ENCODE measurements around the gene TFRC.

The TFRC gene

DNA sequence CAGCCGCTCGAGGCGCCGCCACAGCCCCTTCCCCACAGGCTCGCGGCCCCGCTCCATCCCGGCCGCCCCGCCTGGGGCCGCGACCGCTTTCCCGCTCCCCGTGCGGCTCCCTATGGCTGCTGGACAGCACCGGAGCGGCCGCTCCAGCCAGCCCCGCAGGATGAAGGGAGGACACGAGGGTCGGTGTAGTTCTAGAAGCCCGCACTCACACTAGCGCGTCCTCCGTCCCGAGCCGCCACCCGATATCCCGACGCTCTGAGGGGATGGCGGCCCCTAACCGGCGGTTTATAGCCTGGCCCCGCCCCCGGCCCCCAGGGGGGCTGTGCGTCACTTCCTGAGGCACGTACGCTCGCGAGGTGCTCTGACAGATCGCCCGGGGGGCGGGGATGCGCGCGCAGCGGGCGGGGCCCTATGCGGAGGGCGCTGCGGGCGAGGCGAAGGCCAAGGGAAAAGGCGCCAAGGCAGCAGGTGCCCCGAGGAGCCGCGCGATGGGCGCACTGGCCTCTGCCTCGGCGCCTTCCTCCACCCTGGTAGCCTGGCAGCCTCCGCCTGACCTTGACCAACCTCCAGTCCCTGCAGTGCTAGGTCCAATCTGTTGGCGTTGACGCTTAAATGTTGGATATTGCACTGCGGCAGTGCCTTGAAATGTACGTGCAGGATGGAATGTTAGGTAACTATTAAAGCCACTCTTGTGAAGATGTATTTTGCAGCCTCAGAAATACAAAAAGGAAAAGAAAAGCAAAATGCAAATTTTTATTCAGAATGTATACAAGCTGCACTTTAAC, at the start of gene TFRC:
Gene TFRC (minus strand): TSS at position 257 of the 785 bp plus-strand sequence. CDS start 4,991 bp downstream, outside the sequence.
- H3K4me1 ChIP-seq (ENCODE audit: control insufficient read depth, insufficient read depth, low read length) = peaks cover 9% of the 10 kb centered on the region
- peak within 1 kb of the TSS; percentile 93 for H3K27ac ChIP-seq (ENCODE audit: low read depth, low read length)
- no peaks in the 10 kb centered on the region for H3K36me3 ChIP-seq (ENCODE audit: control insufficient read depth, insufficient read depth, low read length)
- peak within 1 kb of the TSS; percentile 81 for H3K9ac ChIP-seq (ENCODE audit: low read length)
- H3K27me3 ChIP-seq (ENCODE audit: control insufficient read depth, insufficient read depth, low read length) = no peaks in the 10 kb centered on the region
- peak within 1 kb of the TSS; percentile 79 for H3K4me3 ChIP-seq (ENCODE audit: low read length)

DNA sequence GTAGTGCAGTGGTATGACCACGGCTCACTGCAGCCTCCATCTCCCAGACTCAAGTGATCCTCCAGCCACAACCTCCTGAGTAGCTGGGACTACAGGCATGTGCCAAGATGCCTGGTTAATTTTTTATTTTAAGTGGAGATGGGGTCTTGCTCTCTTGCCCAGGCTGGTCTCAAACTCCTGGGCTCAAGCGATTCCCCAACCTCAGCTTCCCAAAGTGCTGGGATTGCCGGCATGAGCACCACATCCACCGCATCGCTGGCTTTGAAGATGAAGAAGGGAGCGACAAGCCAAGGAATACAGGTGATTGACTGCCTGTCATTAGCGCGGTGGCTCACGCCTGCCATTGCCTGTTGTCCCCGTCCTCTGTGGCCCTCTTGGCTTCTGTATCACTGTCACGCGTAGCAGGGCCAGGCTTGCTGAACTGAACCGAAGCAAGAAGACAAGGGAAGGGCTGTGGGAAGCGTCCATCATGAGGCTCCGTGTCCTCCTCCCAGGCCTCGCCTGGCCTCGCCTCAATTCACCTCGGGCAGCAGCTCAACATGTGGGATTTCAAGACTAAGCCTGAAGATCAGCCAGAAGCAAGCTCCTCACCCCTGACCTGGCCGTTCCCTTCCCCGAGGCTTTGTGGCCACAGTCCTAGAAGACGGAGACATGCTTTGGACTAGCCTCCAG, 46.4 kb upstream of the TFRC start:
- H3K4me1 ChIP-seq (ENCODE audit: control insufficient read depth, insufficient read depth, low read length) = no peaks in the 10 kb centered on the region
- H3K9ac ChIP-seq (ENCODE audit: low read length) = no peak overlapping the region
- no peaks in the 10 kb centered on the region for H3K27me3 ChIP-seq (ENCODE audit: control insufficient read depth, insufficient read depth, low read length)

DNA sequence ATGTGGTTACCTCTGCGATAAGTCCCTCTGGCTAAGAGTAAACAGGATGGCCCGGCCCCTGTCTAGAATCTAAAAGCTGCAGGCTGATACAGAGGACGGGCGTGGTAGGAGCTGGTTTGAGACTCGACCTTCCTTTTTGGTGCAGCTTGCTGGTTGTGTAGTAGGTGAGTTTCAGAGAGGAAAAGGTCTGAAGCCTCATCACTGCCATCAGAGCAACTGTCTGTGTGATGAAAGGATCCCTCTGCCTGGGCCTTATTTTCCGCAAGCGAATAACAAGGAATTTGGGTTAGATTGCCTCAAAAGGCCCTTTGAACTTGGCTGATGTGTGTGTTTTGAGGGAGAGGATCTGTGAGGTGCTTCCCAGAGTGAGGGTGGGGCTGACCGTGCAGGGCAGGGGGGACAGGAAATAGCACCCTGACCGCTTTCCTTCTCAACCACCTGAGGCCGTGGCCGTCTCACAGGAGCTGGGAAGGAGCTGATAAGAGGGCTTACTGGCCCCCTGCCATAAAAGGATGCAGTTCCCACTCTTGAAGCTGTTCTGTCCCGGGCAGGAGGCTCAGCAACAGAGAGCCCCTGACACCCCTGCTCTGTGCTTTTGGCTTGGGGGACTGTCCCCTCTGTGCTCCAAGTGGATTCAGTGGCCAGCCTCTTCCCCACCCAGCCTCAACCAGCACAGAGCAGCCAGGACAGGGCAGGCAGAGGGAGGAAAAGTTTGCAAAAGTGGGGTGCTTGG, 45.6 kb upstream of the TFRC start:
- no peak overlapping the region for H3K4me3 ChIP-seq (ENCODE audit: low read length)
- H3K4me1 ChIP-seq (ENCODE audit: control insufficient read depth, insufficient read depth, low read length) = no peaks in the 10 kb centered on the region
- H3K27ac ChIP-seq (ENCODE audit: low read depth, low read length) = no peak overlapping the region
- H3K36me3 ChIP-seq (ENCODE audit: control insufficient read depth, insufficient read depth, low read length) = no peaks in the 10 kb centered on the region
- H3K9ac ChIP-seq (ENCODE audit: low read length) = no peak overlapping the region
- no peaks in the 10 kb centered on the region for H3K27me3 ChIP-seq (ENCODE audit: control insufficient read depth, insufficient read depth, low read length)

More for the DNA sequence above, 46.4 kb upstream of the TFRC start:
- Histone ChIP-seq H3K27ac (ENCODE audit: low read depth, low read length) (no peak overlapping the region), H3K4me3 (ENCODE audit: low read length) (no peak overlapping the region), H3K36me3 (ENCODE audit: control insufficient read depth, insufficient read depth, low read length) (no peaks in the 10 kb centered on the region)

DNA sequence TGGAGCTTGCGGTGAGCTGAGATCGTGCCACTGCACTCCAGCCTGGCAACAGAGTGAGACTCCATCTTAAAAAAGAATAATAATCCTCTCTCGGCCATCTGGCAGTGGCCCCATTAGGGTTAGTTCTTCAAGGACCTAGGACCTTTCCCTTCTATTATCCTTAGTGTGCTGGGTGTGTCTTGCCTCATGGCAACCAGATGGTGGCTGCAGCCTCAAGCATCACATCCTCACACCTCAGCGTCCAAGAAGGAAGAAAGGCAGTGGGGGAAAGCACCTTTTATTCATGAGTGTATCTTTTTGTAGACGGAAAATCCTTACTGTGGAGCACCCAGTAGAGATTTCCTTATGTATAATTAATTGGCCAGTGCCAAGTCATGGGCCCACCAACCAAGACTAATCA, 42.7 kb upstream of the TFRC start:
- Histone ChIP-seq H3K36me3 (ENCODE audit: control insufficient read depth, insufficient read depth, low read length) (no peaks in the 10 kb centered on the region), H3K27me3 (ENCODE audit: control insufficient read depth, insufficient read depth, low read length) (no peaks in the 10 kb centered on the region), H3K27ac (ENCODE audit: low read depth, low read length) (no peak overlapping the region), H3K9ac (ENCODE audit: low read length) (no peak overlapping the region), H3K4me3 (ENCODE audit: low read length) (no peak overlapping the region), H3K4me1 (ENCODE audit: control insufficient read depth, insufficient read depth, low read length) (no peaks in the 10 kb centered on the region)

DNA sequence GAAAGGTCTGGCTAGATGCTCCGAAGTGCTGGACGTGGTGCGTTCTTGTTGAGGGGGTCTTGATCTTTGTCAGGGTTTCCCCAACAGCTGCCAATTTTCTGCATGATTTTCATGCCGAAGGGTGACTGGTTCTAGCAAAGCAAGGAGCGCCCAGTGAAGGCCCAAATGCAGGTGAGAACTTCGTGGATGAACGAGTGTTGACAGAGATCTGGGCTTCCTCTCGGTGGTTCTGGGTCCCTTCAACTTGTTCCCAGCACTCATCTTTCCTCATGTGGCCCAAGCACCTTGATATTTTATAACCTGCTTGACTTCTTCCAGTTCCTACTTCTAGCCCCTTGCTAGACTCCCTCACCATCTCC, 40.8 kb upstream of the TFRC start:
- no peak overlapping the region for H3K4me3 ChIP-seq (ENCODE audit: low read length)
- H3K4me1 ChIP-seq (ENCODE audit: control insufficient read depth, insufficient read depth, low read length) = no peaks in the 10 kb centered on the region
- no peaks in the 10 kb centered on the region for H3K27me3 ChIP-seq (ENCODE audit: control insufficient read depth, insufficient read depth, low read length)
- H3K27ac ChIP-seq (ENCODE audit: low read depth, low read length) = no peak overlapping the region
- H3K36me3 ChIP-seq (ENCODE audit: control insufficient read depth, insufficient read depth, low read length) = no peaks in the 10 kb centered on the region
- H3K9ac ChIP-seq (ENCODE audit: low read length) = no peak overlapping the region

DNA sequence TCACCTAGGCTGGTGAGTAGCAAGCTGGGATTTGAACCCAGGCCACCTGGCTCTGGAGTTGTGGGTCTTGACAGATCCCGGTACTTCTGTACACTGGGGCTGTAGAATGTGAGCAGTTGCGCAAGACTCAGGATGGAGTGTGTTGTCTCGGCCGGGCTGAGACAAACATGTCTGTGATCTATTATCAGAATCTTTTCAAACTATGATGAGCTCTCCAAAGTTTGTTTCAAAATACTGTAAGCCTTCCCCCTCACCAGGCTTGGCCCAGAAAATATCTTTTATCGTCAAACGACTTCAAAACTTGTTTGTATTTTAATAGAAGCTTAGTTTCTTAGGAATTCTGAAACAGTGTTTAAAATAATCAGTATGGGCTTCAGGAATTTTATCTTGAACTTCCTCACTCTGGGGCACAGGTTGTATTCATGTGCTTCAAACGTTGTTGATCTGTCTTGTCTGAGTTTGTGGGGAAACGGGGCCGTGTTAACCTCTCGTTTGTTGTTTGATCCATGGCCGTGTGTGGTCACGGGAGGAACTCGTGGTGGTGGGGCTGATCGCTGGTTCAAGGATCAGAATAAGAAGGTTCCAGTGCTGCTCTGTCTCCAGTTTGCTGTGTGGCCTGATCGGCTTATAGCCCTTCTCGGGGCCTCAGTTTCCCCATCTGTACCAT, 40.3 kb upstream of the TFRC start:
- Histone ChIP-seq H3K4me3 (ENCODE audit: low read length) (no peak overlapping the region), H3K4me1 (ENCODE audit: control insufficient read depth, insufficient read depth, low read length) (no peaks in the 10 kb centered on the region), H3K27ac (ENCODE audit: low read depth, low read length) (no peak overlapping the region), H3K36me3 (ENCODE audit: control insufficient read depth, insufficient read depth, low read length) (no peaks in the 10 kb centered on the region), H3K27me3 (ENCODE audit: control insufficient read depth, insufficient read depth, low read length) (no peaks in the 10 kb centered on the region), H3K9ac (ENCODE audit: low read length) (no peak overlapping the region)

DNA sequence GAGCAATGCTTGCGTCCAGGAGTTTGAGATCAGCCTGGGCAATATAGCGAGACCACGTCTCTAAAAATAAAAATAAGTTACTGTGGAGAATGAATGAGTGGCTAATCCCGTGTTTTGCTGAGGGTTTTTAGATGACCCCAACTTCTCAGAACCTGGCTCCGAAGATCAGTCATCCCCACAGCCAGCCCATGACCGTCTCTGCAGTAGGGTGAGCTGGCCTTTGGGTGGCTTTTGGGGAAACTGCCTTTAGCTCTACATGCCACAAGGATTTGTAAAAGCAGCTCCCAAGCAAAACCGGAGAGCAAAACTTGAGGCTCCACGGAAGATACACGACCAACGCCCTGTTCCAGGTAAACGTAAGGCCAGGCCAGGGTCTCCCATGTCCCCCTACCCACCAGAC, 39.2 kb upstream of the TFRC start:
- Histone ChIP-seq H3K4me1 (ENCODE audit: control insufficient read depth, insufficient read depth, low read length) (no peaks in the 10 kb centered on the region), H3K36me3 (ENCODE audit: control insufficient read depth, insufficient read depth, low read length) (no peaks in the 10 kb centered on the region), H3K4me3 (ENCODE audit: low read length) (no peak overlapping the region), H3K9ac (ENCODE audit: low read length) (no peak overlapping the region), H3K27ac (ENCODE audit: low read depth, low read length) (no peak overlapping the region), H3K27me3 (ENCODE audit: control insufficient read depth, insufficient read depth, low read length) (no peaks in the 10 kb centered on the region)

DNA sequence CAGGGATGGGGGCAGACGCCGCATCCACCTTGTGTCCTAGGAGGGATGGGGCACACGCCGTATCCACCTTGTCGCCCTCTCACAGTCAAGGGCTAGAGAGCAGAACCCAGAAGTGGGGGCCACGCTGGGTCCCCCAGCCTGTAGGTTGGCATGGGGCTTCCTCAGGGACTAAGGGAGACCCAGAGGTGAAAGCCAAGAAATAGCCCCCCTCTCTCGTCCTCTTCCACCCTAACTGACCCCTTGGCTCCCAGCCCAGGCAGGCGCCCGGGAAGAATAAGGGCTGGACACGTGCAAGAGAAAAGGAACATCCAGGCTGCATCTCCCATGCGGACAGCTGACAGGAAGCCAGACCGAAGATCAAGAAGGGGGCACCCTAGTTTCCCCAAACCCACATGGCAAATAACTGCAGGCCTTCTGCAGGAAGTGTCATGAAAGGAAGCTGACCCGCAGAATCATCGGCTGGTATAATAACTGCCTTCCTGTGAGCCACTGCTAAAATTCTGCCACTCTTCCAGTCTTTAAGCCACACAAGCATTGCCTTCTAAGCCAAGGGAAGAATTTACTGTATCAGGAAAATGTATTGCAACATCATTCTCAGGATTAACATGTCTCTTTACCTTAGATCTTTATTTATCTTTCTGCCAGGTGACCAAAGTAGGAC, 38.5 kb upstream of the TFRC start:
- no peaks in the 10 kb centered on the region for H3K4me1 ChIP-seq (ENCODE audit: control insufficient read depth, insufficient read depth, low read length)
- H3K9ac ChIP-seq (ENCODE audit: low read length) = no peak overlapping the region
- H3K27ac ChIP-seq (ENCODE audit: low read depth, low read length) = no peak overlapping the region
- H3K36me3 ChIP-seq (ENCODE audit: control insufficient read depth, insufficient read depth, low read length) = no peaks in the 10 kb centered on the region
- no peaks in the 10 kb centered on the region for H3K27me3 ChIP-seq (ENCODE audit: control insufficient read depth, insufficient read depth, low read length)
- no peak overlapping the region for H3K4me3 ChIP-seq (ENCODE audit: low read length)

DNA sequence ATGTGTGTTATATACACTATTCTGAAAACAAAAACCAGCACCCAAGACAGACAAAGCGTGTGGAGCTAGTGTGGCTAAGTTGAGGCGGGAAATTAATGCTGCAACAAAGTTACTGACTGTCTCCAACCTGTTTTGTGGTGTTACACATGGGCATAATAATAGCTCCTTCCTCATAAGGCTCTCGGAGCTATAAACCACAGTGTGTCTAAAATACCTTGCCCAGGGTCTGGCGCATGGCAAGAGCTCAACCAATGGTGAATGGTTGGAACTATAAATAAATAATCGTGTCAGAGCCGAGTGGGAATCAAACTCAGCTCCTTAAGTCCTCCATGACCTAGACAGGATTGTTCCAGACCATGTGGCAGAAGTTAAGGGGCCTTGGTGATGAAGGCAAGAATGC, 35.9 kb upstream of the TFRC start:
- Histone ChIP-seq H3K9ac (ENCODE audit: low read length) (no peak overlapping the region), H3K27ac (ENCODE audit: low read depth, low read length) (no peak overlapping the region), H3K27me3 (ENCODE audit: control insufficient read depth, insufficient read depth, low read length) (no peaks in the 10 kb centered on the region)

DNA sequence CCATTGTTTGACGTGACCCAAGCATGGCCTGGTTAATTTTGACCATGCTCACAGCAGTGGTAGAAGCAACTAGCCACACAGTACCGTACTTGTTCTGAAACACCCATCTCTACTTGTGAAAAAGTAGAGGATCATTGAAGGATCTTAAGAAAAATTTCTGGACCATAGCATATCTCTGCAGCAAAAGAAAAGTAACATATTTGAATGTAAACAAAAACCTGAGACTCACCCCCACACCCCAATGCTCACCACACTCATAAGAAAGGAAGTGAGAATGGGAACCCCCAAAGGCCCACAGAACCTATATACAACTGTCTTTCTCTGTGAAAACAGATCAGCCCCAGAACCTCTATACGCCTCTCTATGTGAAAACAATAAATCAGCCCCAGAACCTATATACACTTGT, 33.8 kb upstream of the TFRC start:
- Histone ChIP-seq H3K9ac (ENCODE audit: low read length) (no peak overlapping the region), H3K27me3 (ENCODE audit: control insufficient read depth, insufficient read depth, low read length) (no peaks in the 10 kb centered on the region), H3K27ac (ENCODE audit: low read depth, low read length) (no peak overlapping the region), H3K36me3 (ENCODE audit: control insufficient read depth, insufficient read depth, low read length) (no peaks in the 10 kb centered on the region), H3K4me1 (ENCODE audit: control insufficient read depth, insufficient read depth, low read length) (no peaks in the 10 kb centered on the region), H3K4me3 (ENCODE audit: low read length) (no peak overlapping the region)

More for the DNA sequence above, 35.9 kb upstream of the TFRC start:
- Histone ChIP-seq H3K36me3 (ENCODE audit: control insufficient read depth, insufficient read depth, low read length) (no peaks in the 10 kb centered on the region), H3K4me1 (ENCODE audit: control insufficient read depth, insufficient read depth, low read length) (no peaks in the 10 kb centered on the region), H3K4me3 (ENCODE audit: low read length) (no peak overlapping the region)

DNA sequence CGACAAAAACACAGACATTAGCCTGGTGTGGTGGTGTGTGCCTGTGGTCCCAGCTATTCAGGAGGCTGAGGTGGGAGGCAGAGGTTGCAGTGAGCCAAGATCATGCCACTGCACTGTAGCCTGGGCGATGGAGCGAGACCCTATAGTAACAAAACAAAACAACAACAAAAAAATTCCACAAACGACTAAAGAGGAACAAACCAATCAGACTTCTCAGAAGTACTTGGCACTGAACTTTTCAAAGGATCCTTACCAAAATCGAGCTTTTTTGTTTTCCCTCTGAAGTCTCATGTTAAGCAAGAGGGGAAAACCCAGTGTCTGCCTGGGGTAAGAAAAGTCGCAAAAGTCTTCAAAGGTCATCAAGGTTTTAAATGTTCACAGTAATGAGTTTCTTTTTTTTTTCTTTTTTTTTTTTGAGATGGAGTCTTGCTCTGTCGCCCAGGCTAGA, 30.1 kb upstream of the TFRC start:
- Histone ChIP-seq H3K4me1 (ENCODE audit: control insufficient read depth, insufficient read depth, low read length) (no peaks in the 10 kb centered on the region), H3K27me3 (ENCODE audit: control insufficient read depth, insufficient read depth, low read length) (no peaks in the 10 kb centered on the region), H3K9ac (ENCODE audit: low read length) (no peak overlapping the region), H3K27ac (ENCODE audit: low read depth, low read length) (no peak overlapping the region), H3K4me3 (ENCODE audit: low read length) (no peak overlapping the region), H3K36me3 (ENCODE audit: control insufficient read depth, insufficient read depth, low read length) (no peaks in the 10 kb centered on the region)

Measured in rectal smooth muscle tissue (tissue), 1 donor.